Esophagus squamous epithelium (tissue), 4 donors: ENCODE data around the gene RPL32.

Experiments
- CTCF ChIP-seq, 6 experiments: fragments of 450-650 bp in 4 of 6; fragments of 200-600 bp in 2 of 6; sonication (generic) in 2 of 6; IDR thresholded peaks; one replicate each; pipeline ENCODE4 v1.5.1; 2016 to 2019; ENCODE audit warnings: antibody characterized with exemption in 6 of 6, mild to moderate bottlenecking in 4 of 6, moderate library complexity in 4 of 6
- POLR2A ChIP-seq, 4 donors: fragments of 450-650 bp; IDR thresholded peaks; one replicate each; pipeline ENCODE4 v1.6.1; 2017; ENCODE audit warnings: antibody characterized with exemption in 4 of 4, mild to moderate bottlenecking in 4 of 4, moderate library complexity in 3 of 4

GRCh38 chr3:12807066-12807465 is 34.3 kb downstream of the RPL32 start:
- TF ChIP-seq CTCF (IDR thresholded peaks at IDR 0.05): no peak
- no peak for TF ChIP-seq POLR2A (IDR thresholded peaks at IDR 0.05)
